ENCODE data around the gene UBE2G2. TPM values are rescaled to one million over a fixed set of nuclear protein-coding genes. Genes with fewer than 3 reads are reported as not detected.

UBE2G2 gene
- total RNA-seq = 10 to 100 TPM; 64.2 to 85.4 (median 66.8) TPM
- long read RNA-seq, donor 1, full-length matches to known transcripts = 61 of 80 reads
- long read RNA-seq, donor 1, partial matches to known transcripts = 0 of 80 reads
- long read RNA-seq, donor 1, other reads (novel, unspliced or antisense) = 19 of 80 reads
- long read RNA-seq, donor 2, full-length matches to known transcripts = 34 of 45 reads
- long read RNA-seq, donor 2, partial matches to known transcripts = 0 of 45 reads
- long read RNA-seq, donor 2, other reads (novel, unspliced or antisense) = 11 of 45 reads

GRCh38 chr21:44801468-44802395 lies at the start of gene UBE2G2:
Gene UBE2G2 (minus strand): TSS chr21:44801820. CDS start chr21:44801748, 72 bp downstream.
- DNase-seq (peak; percentile 83 to 91 (median 89)), ATAC-seq (peak; percentile 97)
- no peaks in the 10 kb centered on the region for H3K9me3 ChIP-seq
- no peak for TF ChIP-seq CTCF (IDR thresholded peaks at IDR 0.05)
- peak within 1 kb of the TSS; percentile 69 for H3K4me3 ChIP-seq
- no peaks in the 10 kb centered on the region for H3K36me3 ChIP-seq (ENCODE audit: low read depth)
- intact Hi-C loops (cut with DNase I, micrococcal nuclease) = no loop called here
- peaks cover 15% of the 10 kb centered on the region for H3K4me1 ChIP-seq (ENCODE audit: low read depth)

GRCh38 chr21:44850905-44851657 lies 49.5 kb upstream of the UBE2G2 start:
- peaks cover 67% of the 10 kb centered on the region for H3K4me1 ChIP-seq (ENCODE audit: low read depth)
- peaks cover 10% of the 10 kb centered on the region for H3K36me3 ChIP-seq (ENCODE audit: low read depth)
- intact Hi-C loops (cut with DNase I, micrococcal nuclease) = no loop called here
- H3K9me3 ChIP-seq = no peaks in the 10 kb centered on the region
- TF ChIP-seq CTCF (IDR thresholded peaks at IDR 0.05) = no peak
- peak in 1 of 3 donors; percentile 32 for DNase-seq
- H3K4me3 ChIP-seq = no peak overlapping the region
- ATAC-seq = no peak

GRCh38 chr21:44850208-44850800 lies 48.7 kb upstream of the UBE2G2 start:
- ATAC-seq = peak; percentile 24
- H3K4me3 ChIP-seq = no peak overlapping the region
- TF ChIP-seq CTCF (IDR thresholded peaks at IDR 0.05) = no peak
- DNase-seq = peak in 1 of 3 donors; percentile 65
- peaks cover 10% of the 10 kb centered on the region for H3K36me3 ChIP-seq (ENCODE audit: low read depth)
- intact Hi-C loops (cut with DNase I, micrococcal nuclease) = no loop called here
- no peaks in the 10 kb centered on the region for H3K9me3 ChIP-seq
- peaks cover 75% of the 10 kb centered on the region for H3K4me1 ChIP-seq (ENCODE audit: low read depth)

- intact Hi-C loops (cut with DNase I, micrococcal nuclease) = no loop called here
- ATAC-seq (peak; percentile 78), DNase-seq (peak in 2 of 3 donors; percentile 68 to 71)
- TF ChIP-seq CTCF (IDR thresholded peaks at IDR 0.05) = no peak
- Histone ChIP-seq H3K4me1 (ENCODE audit: low read depth) (peaks cover 75% of the 10 kb centered on the region), H3K36me3 (ENCODE audit: low read depth) (peaks cover 10% of the 10 kb centered on the region), H3K9me3 (no peaks in the 10 kb centered on the region), H3K4me3 (no peak overlapping the region)
Observed at GRCh38 chr21:44849616-44850130, 48.1 kb upstream of the UBE2G2 start.
